Measurements from ENCODE around the gene COG5.

DNA sequence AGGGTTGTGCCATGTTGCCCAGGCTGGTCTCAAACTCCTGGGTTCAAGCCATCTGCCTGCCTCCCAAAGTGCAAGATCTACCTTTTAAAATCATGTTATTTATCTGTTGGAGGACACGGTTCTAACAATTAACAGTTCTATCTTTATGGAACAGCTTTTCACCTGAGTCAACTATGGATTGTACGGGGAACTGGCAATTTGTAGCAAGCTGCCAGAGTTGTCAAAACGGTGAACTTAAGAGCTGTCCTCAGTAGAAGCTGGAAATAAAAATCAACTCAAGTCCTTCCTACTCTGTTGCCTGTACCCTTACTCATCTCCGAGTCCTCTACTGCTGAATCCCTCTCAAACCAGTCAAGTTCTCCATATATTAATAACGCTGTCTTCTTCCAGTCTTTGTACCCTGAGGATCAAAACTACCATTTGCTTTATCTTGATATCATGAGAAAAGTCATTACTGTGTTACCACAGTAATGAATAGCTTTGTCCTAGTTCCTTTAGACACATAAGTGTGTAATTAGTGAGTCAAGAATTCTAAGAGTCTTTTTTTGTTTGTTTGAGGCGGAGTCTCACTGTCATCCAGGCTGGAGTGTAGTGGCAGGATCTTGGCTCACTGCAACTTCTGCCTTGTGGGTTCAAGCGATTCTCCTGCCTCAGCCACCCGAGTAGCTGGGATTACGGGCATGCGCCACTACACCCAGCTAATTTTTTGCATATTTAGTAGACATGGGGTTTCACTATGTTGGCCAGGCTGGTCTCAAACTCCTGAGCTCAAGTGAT, 366.7 kb downstream of the COG5 start:
- no peak for TF ChIP-seq CTCF (IDR thresholded peaks at IDR 0.05 in 8 of 11, conservative IDR thresholded peaks at IDR 0.05 in 3 of 11)
- no peak for TF ChIP-seq POLR2A (IDR thresholded peaks at IDR 0.05)
